SU-DHL-6 (cell line): Measurements from ENCODE around the gene YLPM1.

Source experiments
- H2AFZ ChIP-seq: fragments of 200-600 bp; sonication (generic); 2 replicates; pipeline ENCODE4 v1.6.1; 2014; ENCODE audit warnings: low read depth, mild to moderate bottlenecking, moderate library complexity, mixed read lengths, antibody characterized with exemption, low read length; ENCODE audit not compliant: severe bottlenecking
- H3F3A ChIP-seq: fragments of 200-600 bp; shearing (Covaris generic); 2 replicates; pipeline ENCODE4 v1.6.0; 2016; ENCODE audit warnings: antibody characterized with exemption, mild to moderate bottlenecking; ENCODE audit not compliant: insufficient read depth
- H3K27ac ChIP-seq: fragments of 200-600 bp; sonication (generic); 2 replicates; pipeline ENCODE4 v1.5.1; 2016; ENCODE audit warnings: low read depth, mild to moderate bottlenecking, low read length, moderate library complexity, mixed read lengths
- H3K27me3 ChIP-seq: fragments of 200-600 bp; sonication (generic), shearing (Covaris generic); 2 replicates; pipeline ENCODE4 v1.6.0; 2014; ENCODE audit warnings: mild to moderate bottlenecking, low read length
- H3K36me3 ChIP-seq: fragments of 200-600 bp; sonication (generic); 2 replicates; pipeline ENCODE4 v1.6.1; 2014; ENCODE audit warnings: mild to moderate bottlenecking, low read length, mixed read lengths
- H3K4me2 ChIP-seq: fragments of 300-600, 200-600 bp; shearing (Covaris generic), sonication (generic); 2 replicates; pipeline ENCODE4 v1.6.0; 2014; ENCODE audit warnings: low read length, low read depth, mild to moderate bottlenecking; ENCODE audit not compliant: poor library complexity, severe bottlenecking
- H3K4me3 ChIP-seq: fragments of 200-600 bp; sonication (generic); 2 replicates; pipeline ENCODE4 v1.5.1; 2014; ENCODE audit warnings: antibody characterized with exemption, low read length, mild to moderate bottlenecking, mixed read lengths; ENCODE audit not compliant: insufficient read depth, poor library complexity, severe bottlenecking
- H3K79me2 ChIP-seq: fragments of 200-600 bp; sonication (generic); 2 replicates; pipeline ENCODE4 v1.6.1; 2014; ENCODE audit warnings: mild to moderate bottlenecking, low read length, moderate library complexity; ENCODE audit not compliant: insufficient read depth
- H3K9ac ChIP-seq: fragments of 200-600 bp; sonication (generic); 2 replicates; pipeline ENCODE4 v1.7.0; 2014; ENCODE audit warnings: mild to moderate bottlenecking, low read length
- H3K9me2 ChIP-seq: fragments of 200-600 bp; sonication (generic); replicated peaks from 2 replicates; pipeline ENCODE4 v1.6.1; 2014; ENCODE audit warnings: low read length; ENCODE audit not compliant: insufficient read depth
- H3K9me3 ChIP-seq: fragments of 200-600 bp; sonication (generic); 2 replicates; pipeline ENCODE4 v1.6.1; 2014; ENCODE audit warnings: low read length, mixed read lengths; ENCODE audit not compliant: insufficient read depth
- H4K20me1 ChIP-seq: fragments of 200-600 bp; sonication (generic); 2 replicates; pipeline ENCODE4 v1.6.1; 2014; ENCODE audit warnings: low read depth, mild to moderate bottlenecking, antibody characterized with exemption, low read length, moderate library complexity, mixed read lengths
- CTCF ChIP-seq: fragments of 200-600 bp; sonication (generic); IDR thresholded peaks from one replicate; pipeline ENCODE4 v1.5.1; 2017; ENCODE audit warnings: antibody characterized with exemption, mild to moderate bottlenecking, low read length, moderate library complexity; ENCODE audit not compliant: insufficient read depth, poor library complexity, severe bottlenecking
- EZH2phosphoT487 ChIP-seq: fragments of 200-600 bp; sonication (generic), shearing (Covaris generic); conservative IDR thresholded peaks from 2 replicates; pipeline ENCODE4 v1.6.1; 2018; ENCODE audit warnings: mild to moderate bottlenecking, antibody characterized with exemption, low read length, moderate library complexity, mixed read lengths

Gene YLPM1

GRCh38 chr14:74784634-74785033 is 21.5 kb downstream of the YLPM1 start:
- TF ChIP-seq CTCF = no peak
- TF ChIP-seq EZH2phosphoT487 = no peak

GRCh38 chr14:74785056-74785613 is 22.0 kb downstream of the YLPM1 start:
- no peak overlapping the region for H2AFZ ChIP-seq
- H3K36me3 ChIP-seq = peaks cover 45% of the 10 kb centered on the region; the same call in 1 of the 2 replicates
- H3K4me3 ChIP-seq = no peak overlapping the region
- H4K20me1 ChIP-seq = no peaks in the 10 kb centered on the region; the same call in 1 of the 2 replicates
- H3K79me2 ChIP-seq = peaks cover 32% of the 10 kb centered on the region
- H3K4me2 ChIP-seq = no peak overlapping the region
- no peaks in the 10 kb centered on the region for H3K9me2 ChIP-seq
- TF ChIP-seq EZH2phosphoT487 (no peak), CTCF (no peak)
- no peak overlapping the region for H3K27ac ChIP-seq
- no peaks in the 10 kb centered on the region for H3K27me3 ChIP-seq
- H3K9me3 ChIP-seq = no peaks in the 10 kb centered on the region
- no peak overlapping the region for H3K9ac ChIP-seq
- H3F3A ChIP-seq = no peaks in the 10 kb centered on the region

More at GRCh38 chr14:74784634-74785033, 21.5 kb downstream of the YLPM1 start:
- no peaks in the 10 kb centered on the region for H3K27me3 ChIP-seq
- no peak overlapping the region for H3K4me2 ChIP-seq
- H2AFZ ChIP-seq = no peak overlapping the region
- no peak overlapping the region for H3K9ac ChIP-seq
- H3K36me3 ChIP-seq = peaks cover 47% of the 10 kb centered on the region; the same call in 1 of the 2 replicates
- no peak overlapping the region for H3K27ac ChIP-seq
- peaks cover 27% of the 10 kb centered on the region for H3K79me2 ChIP-seq
- no peaks in the 10 kb centered on the region for H3F3A ChIP-seq
- no peak overlapping the region for H3K4me3 ChIP-seq
- H3K9me2 ChIP-seq = no peaks in the 10 kb centered on the region
- H4K20me1 ChIP-seq = no peaks in the 10 kb centered on the region; the same call in 1 of the 2 replicates
- H3K9me3 ChIP-seq = no peaks in the 10 kb centered on the region

GRCh38 chr14:74786796-74787315 is 23.7 kb downstream of the YLPM1 start:
- Histone ChIP-seq H2AFZ (no peak overlapping the region), H3K4me3 (no peak overlapping the region), H3K27me3 (no peaks in the 10 kb centered on the region), H3K36me3 (peaks cover 38% of the 10 kb centered on the region; the same call in 1 of the 2 replicates), H3K9me2 (no peaks in the 10 kb centered on the region), H3K9me3 (no peaks in the 10 kb centered on the region), H3K79me2 (peaks cover 49% of the 10 kb centered on the region), H3K9ac (no peak overlapping the region), H3K27ac (no peak overlapping the region), H4K20me1 (no peaks in the 10 kb centered on the region; the same call in 1 of the 2 replicates), H3K4me2 (no peak overlapping the region), H3F3A (0 out of 2 replicates have a peak, but pooled peaks cover 6% of the 10 kb centered on the region)
- TF ChIP-seq EZH2phosphoT487 (no peak), CTCF (no peak)
